HEK293T (cell line): Measurements from ENCODE around the gene C1orf174.

Experiments
- ARNT ChIP-seq: fragments of 450-650 bp; IDR thresholded peaks from 2 replicates; pipeline ENCODE4 v1.6.1; 2017; ENCODE audit warnings: mild to moderate bottlenecking
- BHLHE40 ChIP-seq: fragments of 450-650 bp; IDR thresholded peaks from 2 replicates; pipeline ENCODE4 v1.6.1; 2016; ENCODE audit warnings: mild to moderate bottlenecking, moderate library complexity, borderline replicate concordance
- HDGF ChIP-seq: fragments of 450-650 bp; IDR thresholded peaks from 2 replicates; pipeline ENCODE4 v1.6.1; 2017; ENCODE audit warnings: antibody characterized with exemption, borderline replicate concordance

DNA sequence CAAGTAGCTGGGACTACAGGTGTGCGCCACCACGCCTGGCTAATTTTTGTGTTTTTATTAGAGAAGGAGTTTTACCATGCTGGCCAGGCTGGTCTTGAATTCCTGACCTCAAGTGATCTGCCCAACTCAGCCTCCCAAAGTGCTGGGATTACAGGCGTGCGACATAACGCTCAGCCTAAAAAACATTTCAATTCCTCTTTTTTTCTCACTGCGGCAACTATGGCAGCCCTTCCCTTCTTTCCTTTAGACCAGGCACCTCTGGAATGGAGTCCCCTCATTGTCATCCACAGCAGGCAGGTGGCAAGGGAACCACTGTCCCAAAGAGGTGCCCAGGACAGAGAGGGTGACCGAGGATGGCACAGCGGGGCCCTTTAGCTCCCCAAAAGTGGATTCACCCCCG, 57.2 kb downstream of the C1orf174 start:
- TF ChIP-seq HDGF, result no peak
- no peak for TF ChIP-seq ARNT
- no peak for TF ChIP-seq BHLHE40
